H9 (cell line): ENCODE results near the gene OXSR1. TPM values are rescaled to one million over a fixed set of nuclear protein-coding genes. Genes with fewer than 3 reads are reported as not detected.

Source experiments
- DNase-seq: peaks from one replicate; pipeline ENCODE4 v3.0.0-alpha.2; 2017
- H2AFZ ChIP-seq: one replicate; pipeline ENCODE4 v1.6.1; 2013; ENCODE audit warnings: mild to moderate bottlenecking, low read length, control low read depth, moderate library complexity
- H2AK5ac ChIP-seq: 2 replicates; pipeline ENCODE4 v1.6.1; 2013; ENCODE audit warnings: low read length, control low read depth, mixed read lengths; ENCODE audit not compliant: insufficient read length
- H2BK120ac ChIP-seq: one replicate; pipeline ENCODE4 v1.6.1; 2013; ENCODE audit warnings: low read depth, mild to moderate bottlenecking, low read length, control low read depth, inconsistent platforms; ENCODE audit not compliant: poor library complexity, severe bottlenecking
- H2BK12ac ChIP-seq: 2 replicates; pipeline ENCODE4 v1.6.1; 2013; ENCODE audit warnings: low read length, control low read depth, mixed read lengths, low read depth; ENCODE audit not compliant: insufficient read length
- H2BK15ac ChIP-seq: 2 replicates; pipeline ENCODE4 v1.6.1; 2013; ENCODE audit warnings: low read depth, low read length, control low read depth
- H2BK20ac ChIP-seq: one replicate; pipeline ENCODE4 v1.6.1; 2013; ENCODE audit warnings: low read depth, mild to moderate bottlenecking, low read length, control low read depth, inconsistent platforms; ENCODE audit not compliant: poor library complexity, severe bottlenecking
- H2BK5ac ChIP-seq: 2 replicates; pipeline ENCODE4 v1.6.1; 2013; ENCODE audit warnings: low read length, control low read depth, mixed read lengths; ENCODE audit not compliant: insufficient read length
- H3K14ac ChIP-seq: 2 replicates; pipeline ENCODE4 v1.6.1; 2013; ENCODE audit warnings: low read length, control low read depth; ENCODE audit not compliant: insufficient read depth
- H3K18ac ChIP-seq: 2 replicates; pipeline ENCODE4 v1.6.1; 2013; ENCODE audit warnings: low read depth, mild to moderate bottlenecking, mixed read lengths, low read length, control low read depth; ENCODE audit not compliant: insufficient read length
- H3K23ac ChIP-seq: 2 replicates; pipeline ENCODE4 v1.6.1; 2013; ENCODE audit warnings: low read length, control low read depth, mixed read lengths, low read depth; ENCODE audit not compliant: insufficient read length
- H3K23me2 ChIP-seq: 2 replicates; pipeline ENCODE4 v1.6.1; 2013; ENCODE audit warnings: low read depth, mild to moderate bottlenecking, mixed read lengths, low read length, control low read depth; ENCODE audit not compliant: insufficient read length, poor library complexity, severe bottlenecking
- H3K27ac ChIP-seq: 2 replicates; pipeline ENCODE4 v1.5.1; 2013; ENCODE audit warnings: low read length, control low read depth, mixed read lengths, low read depth; ENCODE audit not compliant: insufficient read length
- H3K27me3 ChIP-seq: 2 replicates; pipeline ENCODE4 v1.6.1; 2013; ENCODE audit warnings: low read length, control low read depth, inconsistent platforms; ENCODE audit not compliant: insufficient read depth
- H3K4ac ChIP-seq: 2 replicates; pipeline ENCODE4 v1.6.1; 2013; ENCODE audit warnings: low read depth, mild to moderate bottlenecking, control low read depth, inconsistent platforms, low read length, moderate library complexity
- H3K4me1 ChIP-seq: 2 replicates; pipeline ENCODE4 v1.6.1; 2013; ENCODE audit warnings: low read length, control low read depth, inconsistent platforms; ENCODE audit not compliant: insufficient read depth
- H3K4me2 ChIP-seq: 2 replicates; pipeline ENCODE4 v1.6.1; 2013; ENCODE audit warnings: low read length, control low read depth, mixed read lengths; ENCODE audit not compliant: insufficient read length, insufficient read depth
- H3K56ac ChIP-seq: 2 replicates; pipeline ENCODE4 v1.6.1; 2013; ENCODE audit warnings: low read depth, mild to moderate bottlenecking, mixed read lengths, low read length, control low read depth; ENCODE audit not compliant: insufficient read length
- H3K79me1 ChIP-seq: 2 replicates; pipeline ENCODE4 v1.6.1; 2013; ENCODE audit warnings: low read depth, mild to moderate bottlenecking, moderate library complexity, low read length, control low read depth, inconsistent platforms; ENCODE audit not compliant: insufficient read depth, poor library complexity, severe bottlenecking
- H3K79me2 ChIP-seq: 2 replicates; pipeline ENCODE4 v1.6.1; 2013; ENCODE audit warnings: low read length, control low read depth, inconsistent platforms; ENCODE audit not compliant: insufficient read depth
- H3K9ac ChIP-seq: 2 replicates; pipeline ENCODE4 v1.6.1; 2013; ENCODE audit warnings: low read length, control low read depth, mixed read lengths; ENCODE audit not compliant: insufficient read length; ENCODE audit errors: extremely low read depth
- H3K9me3 ChIP-seq: one replicate; pipeline ENCODE4 v1.6.1; 2013; ENCODE audit warnings: low read depth, low read length, inconsistent platforms; ENCODE audit not compliant: control insufficient read depth
- H3T11ph ChIP-seq: one replicate; pipeline ENCODE4 v1.6.1; 2013; ENCODE audit warnings: mild to moderate bottlenecking, low read length, control low read depth, inconsistent platforms
- H4K20me1 ChIP-seq: one replicate; pipeline ENCODE4 v1.6.1; 2013; ENCODE audit not compliant: control insufficient read depth, insufficient read length, insufficient read depth
- H4K5ac ChIP-seq: 2 replicates; pipeline ENCODE4 v1.6.1; 2013; ENCODE audit warnings: low read depth, mild to moderate bottlenecking, mixed read lengths, low read length, control low read depth; ENCODE audit not compliant: insufficient read length
- H4K8ac ChIP-seq: replicated peaks from 2 replicates; pipeline ENCODE4 v1.6.1; 2013; ENCODE audit warnings: low read length, control low read depth, mixed read lengths, low read depth; ENCODE audit not compliant: insufficient read length
- H4K91ac ChIP-seq: 2 replicates; pipeline ENCODE4 v1.6.1; 2013; ENCODE audit warnings: low read depth, mild to moderate bottlenecking, moderate library complexity, mixed read lengths, low read length, control low read depth; ENCODE audit not compliant: insufficient read length
- H3K27ac Mint-ChIP-seq, 3 experiments: 2 replicates in 2 of 3; 3 replicates in 1 of 3; pipeline ENCODE4 v1.8.0; 2020 to 2021; ENCODE audit warnings: mixed read lengths in 3 of 3, mild to moderate bottlenecking in 1 of 3, moderate library complexity in 1 of 3
- H3K27me3 Mint-ChIP-seq: 2 replicates; pipeline ENCODE4 v1.8.0; 2021; ENCODE audit warnings: low read depth, mild to moderate bottlenecking, moderate library complexity, mixed read lengths
- H3K36me3 Mint-ChIP-seq, 3 experiments: 2 replicates in 2 of 3; 3 replicates in 1 of 3; pipeline ENCODE4 v1.8.0; 2020 to 2021; ENCODE audit warnings: low read depth in 3 of 3, mixed read lengths in 3 of 3; ENCODE audit not compliant: insufficient read depth in 1 of 3
- H3K4me1 Mint-ChIP-seq, 2 experiments: 2 replicates each; pipeline ENCODE4 v1.8.0; 2020; ENCODE audit warnings: mixed read lengths in 2 of 2
- H3K4me3 Mint-ChIP-seq, 2 experiments: 2 replicates in 1 of 2; 3 replicates in 1 of 2; pipeline ENCODE4 v1.8.0; 2020 to 2021; ENCODE audit warnings: mild to moderate bottlenecking in 2 of 2, mixed read lengths in 2 of 2, moderate library complexity in 1 of 2
- H3K9me3 Mint-ChIP-seq, 2 experiments: 2 replicates in 1 of 2; 3 replicates in 1 of 2; pipeline ENCODE4 v1.8.0; 2020; ENCODE audit warnings: mild to moderate bottlenecking in 2 of 2, mixed read lengths in 2 of 2, moderate library complexity in 1 of 2
- WGBS: extraction: QIAGEN DNeasy Blood & Tissue Kit; methylation state at CpG from one replicate; pipeline ENCODE4 v1.1.7; 2013; ENCODE audit warnings: missing lambda C conversion rate, low lambda C conversion rate, mixed read lengths; ENCODE audit not compliant: insufficient read length; ENCODE audit errors: extremely low coverage; 5-methylcytosine and 5-hydroxymethylcytosine counted together
- total RNA-seq: library from RNA; stranded (reverse); gene quantifications from 2 replicates; pipeline ENCODE4 v1.2.1, GENCODE V29; 2021
- TF ChIP-seq, protein P1 (sequence below): fragments of 200-600 bp; sonication (generic); conservative IDR thresholded peaks from 3 replicates; pipeline ENCODE4 v1.8.0; 2021; ENCODE audit warnings: antibody characterized with exemption, mild to moderate bottlenecking

Gene OXSR1
- total RNA-seq, 1 experiment from 2014 or later, result 54.1 TPM

DNA sequence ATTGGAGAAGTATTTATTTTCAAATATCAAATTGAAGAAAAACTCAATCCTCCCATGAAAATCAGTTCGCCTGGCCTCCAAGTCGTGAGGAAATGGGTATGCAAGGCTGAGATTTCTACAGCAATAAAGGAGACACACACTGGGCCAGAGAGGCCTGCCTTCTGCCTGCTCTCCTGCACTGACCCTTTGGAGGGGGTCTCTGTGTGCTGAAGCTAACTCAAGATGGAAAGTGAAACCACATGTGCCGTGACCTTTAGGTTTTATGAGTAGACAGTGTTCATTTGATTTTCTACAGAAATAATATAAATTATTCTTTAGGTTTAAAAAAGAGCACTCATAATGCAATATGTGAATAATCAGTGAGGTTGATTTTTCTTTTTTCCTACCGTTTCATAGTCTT lies 88.4 kb downstream of the OXSR1 start:
- H2BK120ac ChIP-seq, result no peak overlapping the region
- H2BK20ac ChIP-seq, result no peak overlapping the region
- H3K56ac ChIP-seq, result no peak overlapping the region
- H3K9me3 ChIP-seq, result no peaks in the 10 kb centered on the region
- Mint-ChIP-seq H3K27ac (no peak overlapping the region), H3K4me1 (no peaks in the 10 kb centered on the region), H3K36me3 (peaks cover 15 to 51% (median 40%) of the 10 kb centered on the region in 3 experiments; a peak in 6 of 7 replicates), H3K4me3 (no peak overlapping the region), H3K27me3 (no peaks in the 10 kb centered on the region), H3K9me3 (no peaks in the 10 kb centered on the region)
- H3K18ac ChIP-seq, result no peak overlapping the region
- H2BK12ac ChIP-seq, result no peak overlapping the region
- H3K4me1 ChIP-seq, result no peaks in the 10 kb centered on the region
- no peak overlapping the region for H4K91ac ChIP-seq
- H3K27me3 ChIP-seq, result no peaks in the 10 kb centered on the region
- H2AK5ac ChIP-seq, result no peak overlapping the region
- no peaks in the 10 kb centered on the region for H3K23me2 ChIP-seq
- no peaks in the 10 kb centered on the region for H3K79me2 ChIP-seq
- no peak overlapping the region for H3K23ac ChIP-seq
- WGBS, result no CpG with 5 or more reads among the region's 4 CpGs
- H3K4ac ChIP-seq, result no peak overlapping the region
- H2BK15ac ChIP-seq, result no peak overlapping the region
- H2AFZ ChIP-seq, result no peak overlapping the region
- H3K27ac ChIP-seq, result no peak overlapping the region
- no peak for DNase-seq
- no peak overlapping the region for H2BK5ac ChIP-seq
- H3K79me1 ChIP-seq, result no peaks in the 10 kb centered on the region
- no peak overlapping the region for H3K14ac ChIP-seq
- no peak overlapping the region for H3K4me2 ChIP-seq
- H4K20me1 ChIP-seq, result no peaks in the 10 kb centered on the region
- H4K5ac ChIP-seq, result no peak overlapping the region
- H3K9ac ChIP-seq, result no peak overlapping the region
- no peak overlapping the region for H4K8ac ChIP-seq
- TF ChIP-seq, protein P1, sequence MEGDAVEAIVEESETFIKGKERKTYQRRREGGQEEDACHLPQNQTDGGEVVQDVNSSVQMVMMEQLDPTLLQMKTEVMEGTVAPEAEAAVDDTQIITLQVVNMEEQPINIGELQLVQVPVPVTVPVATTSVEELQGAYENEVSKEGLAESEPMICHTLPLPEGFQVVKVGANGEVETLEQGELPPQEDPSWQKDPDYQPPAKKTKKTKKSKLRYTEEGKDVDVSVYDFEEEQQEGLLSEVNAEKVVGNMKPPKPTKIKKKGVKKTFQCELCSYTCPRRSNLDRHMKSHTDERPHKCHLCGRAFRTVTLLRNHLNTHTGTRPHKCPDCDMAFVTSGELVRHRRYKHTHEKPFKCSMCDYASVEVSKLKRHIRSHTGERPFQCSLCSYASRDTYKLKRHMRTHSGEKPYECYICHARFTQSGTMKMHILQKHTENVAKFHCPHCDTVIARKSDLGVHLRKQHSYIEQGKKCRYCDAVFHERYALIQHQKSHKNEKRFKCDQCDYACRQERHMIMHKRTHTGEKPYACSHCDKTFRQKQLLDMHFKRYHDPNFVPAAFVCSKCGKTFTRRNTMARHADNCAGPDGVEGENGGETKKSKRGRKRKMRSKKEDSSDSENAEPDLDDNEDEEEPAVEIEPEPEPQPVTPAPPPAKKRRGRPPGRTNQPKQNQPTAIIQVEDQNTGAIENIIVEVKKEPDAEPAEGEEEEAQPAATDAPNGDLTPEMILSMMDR, result no peak
- H3T11ph ChIP-seq, result no peak overlapping the region
